ENCODE data around the gene EXOSC9.

EXOSC9 gene

GRCh38 chr4:121778991-121779628, 22.0 kb upstream of the EXOSC9 start:
- no peak for TF ChIP-seq CTCF (IDR thresholded peaks at IDR 0.05; ENCODE audit: low read length, missing control alignments)
- H3K4me3 ChIP-seq (replicated peaks; ENCODE audit: low read depth, low read length): no peak overlapping the region
- peak; percentile 94 for DNase-seq (ENCODE audit: low read depth)

GRCh38 chr4:121783210-121783609, 17.9 kb upstream of the EXOSC9 start:
- no peak for TF ChIP-seq CTCF (IDR thresholded peaks at IDR 0.05; ENCODE audit: low read length, missing control alignments)
- DNase-seq (ENCODE audit: low read depth): no peak
- no peak overlapping the region for H3K4me3 ChIP-seq (replicated peaks; ENCODE audit: low read depth, low read length)

- no peak for TF ChIP-seq CTCF (IDR thresholded peaks at IDR 0.05; ENCODE audit: low read length, missing control alignments)
- no peak for DNase-seq (ENCODE audit: low read depth)
- no peak overlapping the region for H3K4me3 ChIP-seq (replicated peaks; ENCODE audit: low read depth, low read length)
These were observed 16.7 kb upstream of the EXOSC9 start for GRCh38 chr4:121784401-121784800.

- peak; percentile 98 for DNase-seq (ENCODE audit: low read depth)
- no peak for TF ChIP-seq CTCF (IDR thresholded peaks at IDR 0.05; ENCODE audit: low read length, missing control alignments)
- no peak overlapping the region for H3K4me3 ChIP-seq (replicated peaks; ENCODE audit: low read depth, low read length)
These were observed 16.1 kb upstream of the EXOSC9 start for GRCh38 chr4:121784975-121785374.

GRCh38 chr4:121785479-121785878, 15.6 kb upstream of the EXOSC9 start:
- no peak for TF ChIP-seq CTCF (IDR thresholded peaks at IDR 0.05; ENCODE audit: low read length, missing control alignments)
- H3K4me3 ChIP-seq (replicated peaks; ENCODE audit: low read depth, low read length): no peak overlapping the region
- DNase-seq (ENCODE audit: low read depth): peak; percentile 67

GRCh38 chr4:121786221-121786620, 14.9 kb upstream of the EXOSC9 start:
- DNase-seq (ENCODE audit: low read depth): no peak
- no peak for TF ChIP-seq CTCF (IDR thresholded peaks at IDR 0.05; ENCODE audit: low read length, missing control alignments)
- H3K4me3 ChIP-seq (replicated peaks; ENCODE audit: low read depth, low read length): no peak overlapping the region

GRCh38 chr4:121788896-121789295, 12.2 kb upstream of the EXOSC9 start:
- no peak for DNase-seq (ENCODE audit: low read depth)
- no peak for TF ChIP-seq CTCF (IDR thresholded peaks at IDR 0.05; ENCODE audit: low read length, missing control alignments)
- H3K4me3 ChIP-seq (replicated peaks; ENCODE audit: low read depth, low read length): no peak overlapping the region

Measured in fibroblast of pulmonary artery (primary cell).